ENCODE data around the gene FAM163A.

Gene FAM163A

GRCh38 chr1:179754041-179754624, 11.0 kb downstream of the FAM163A start:
- DNase-seq (ENCODE audit: insufficient read length) (no peak), FAIRE-seq (no peak)
- no peak for TF ChIP-seq TAF1 (IDR thresholded peaks at IDR 0.05; ENCODE audit: borderline replicate concordance, low read depth, low read length)
- TF ChIP-seq POLR2A (IDR thresholded peaks at IDR 0.05; ENCODE audit: low read depth, low read length) = no peak
- no peak for TF ChIP-seq POLR2AphosphoS5 (IDR thresholded peaks at IDR 0.05; ENCODE audit: low read depth, low read length)

- no peak for FAIRE-seq
- TF ChIP-seq POLR2A (IDR thresholded peaks at IDR 0.05; ENCODE audit: low read depth, low read length) = no peak
- TF ChIP-seq POLR2AphosphoS5 (IDR thresholded peaks at IDR 0.05; ENCODE audit: low read depth, low read length) = no peak
- TF ChIP-seq TAF1 (IDR thresholded peaks at IDR 0.05; ENCODE audit: borderline replicate concordance, low read depth, low read length) = no peak
Measured at GRCh38 chr1:179757933-179758332, 14.8 kb downstream of the FAM163A start.

GRCh38 chr1:179760521-179760920, 17.4 kb downstream of the FAM163A start:
- TF ChIP-seq POLR2AphosphoS5 (IDR thresholded peaks at IDR 0.05; ENCODE audit: low read depth, low read length) (no peak), POLR2A (IDR thresholded peaks at IDR 0.05; ENCODE audit: low read depth, low read length) (no peak), TAF1 (IDR thresholded peaks at IDR 0.05; ENCODE audit: borderline replicate concordance, low read depth, low read length) (no peak)
- FAIRE-seq (no peak), DNase-seq (ENCODE audit: insufficient read length) (no peak)

More at GRCh38 chr1:179757933-179758332, 14.8 kb downstream of the FAM163A start:
- DNase-seq (ENCODE audit: insufficient read length) = no peak

GRCh38 chr1:179761296-179761695, 18.2 kb downstream of the FAM163A start:
- FAIRE-seq (no peak), DNase-seq (ENCODE audit: insufficient read length) (no peak)
- TF ChIP-seq TAF1 (IDR thresholded peaks at IDR 0.05; ENCODE audit: borderline replicate concordance, low read depth, low read length) = no peak
- TF ChIP-seq POLR2A (IDR thresholded peaks at IDR 0.05; ENCODE audit: low read depth, low read length) = no peak
- no peak for TF ChIP-seq POLR2AphosphoS5 (IDR thresholded peaks at IDR 0.05; ENCODE audit: low read depth, low read length)

- FAIRE-seq (no peak), DNase-seq (ENCODE audit: insufficient read length) (no peak)
- no peak for TF ChIP-seq POLR2AphosphoS5 (IDR thresholded peaks at IDR 0.05; ENCODE audit: low read depth, low read length)
- TF ChIP-seq TAF1 (IDR thresholded peaks at IDR 0.05; ENCODE audit: borderline replicate concordance, low read depth, low read length) = no peak
- TF ChIP-seq POLR2A (IDR thresholded peaks at IDR 0.05; ENCODE audit: low read depth, low read length) = no peak
Measured at GRCh38 chr1:179761846-179762640, 19.0 kb downstream of the FAM163A start.

GRCh38 chr1:179767177-179767581, 24.1 kb downstream of the FAM163A start:
- DNase-seq (ENCODE audit: insufficient read length) (no peak), FAIRE-seq (no peak)
- no peak for TF ChIP-seq POLR2AphosphoS5 (IDR thresholded peaks at IDR 0.05; ENCODE audit: low read depth, low read length)
- no peak for TF ChIP-seq TAF1 (IDR thresholded peaks at IDR 0.05; ENCODE audit: borderline replicate concordance, low read depth, low read length)
- no peak for TF ChIP-seq POLR2A (IDR thresholded peaks at IDR 0.05; ENCODE audit: low read depth, low read length)

- TF ChIP-seq POLR2AphosphoS5 (IDR thresholded peaks at IDR 0.05; ENCODE audit: low read depth, low read length) (no peak), TAF1 (IDR thresholded peaks at IDR 0.05; ENCODE audit: borderline replicate concordance, low read depth, low read length) (no peak), POLR2A (IDR thresholded peaks at IDR 0.05; ENCODE audit: low read depth, low read length) (no peak)
- DNase-seq (ENCODE audit: insufficient read length) (no peak), FAIRE-seq (no peak)
Measured at GRCh38 chr1:179767996-179768395, 24.9 kb downstream of the FAM163A start.

- TF ChIP-seq POLR2AphosphoS5 (IDR thresholded peaks at IDR 0.05; ENCODE audit: low read depth, low read length) (no peak), POLR2A (IDR thresholded peaks at IDR 0.05; ENCODE audit: low read depth, low read length) (no peak)
- FAIRE-seq = no peak
- DNase-seq (ENCODE audit: insufficient read length) = no peak
Measured at GRCh38 chr1:179770887-179771502, 27.9 kb downstream of the FAM163A start.

GRCh38 chr1:179773264-179773663, 30.2 kb downstream of the FAM163A start:
- FAIRE-seq (no peak), DNase-seq (ENCODE audit: insufficient read length) (no peak)
- TF ChIP-seq TAF1 (IDR thresholded peaks at IDR 0.05; ENCODE audit: borderline replicate concordance, low read depth, low read length) = no peak
- TF ChIP-seq POLR2A (IDR thresholded peaks at IDR 0.05; ENCODE audit: low read depth, low read length) = no peak
- no peak for TF ChIP-seq POLR2AphosphoS5 (IDR thresholded peaks at IDR 0.05; ENCODE audit: low read depth, low read length)

GRCh38 chr1:179774000-179774399, 30.9 kb downstream of the FAM163A start:
- TF ChIP-seq POLR2A (IDR thresholded peaks at IDR 0.05; ENCODE audit: low read depth, low read length) = no peak
- no peak for TF ChIP-seq TAF1 (IDR thresholded peaks at IDR 0.05; ENCODE audit: borderline replicate concordance, low read depth, low read length)
- no peak for TF ChIP-seq POLR2AphosphoS5 (IDR thresholded peaks at IDR 0.05; ENCODE audit: low read depth, low read length)
- FAIRE-seq (no peak), DNase-seq (ENCODE audit: insufficient read length) (no peak)

GRCh38 chr1:179774566-179774965, 31.5 kb downstream of the FAM163A start:
- no peak for FAIRE-seq
- no peak for DNase-seq (ENCODE audit: insufficient read length)
- TF ChIP-seq POLR2AphosphoS5 (IDR thresholded peaks at IDR 0.05; ENCODE audit: low read depth, low read length) (no peak), TAF1 (IDR thresholded peaks at IDR 0.05; ENCODE audit: borderline replicate concordance, low read depth, low read length) (no peak), POLR2A (IDR thresholded peaks at IDR 0.05; ENCODE audit: low read depth, low read length) (no peak)

Measured in GM12892 (cell line).